DND-41 (cell line): ENCODE measurements around the gene PPP3R1.

Experiments used
- ATAC-seq: fragments of 200-7000 bp; cut with Tn5 transposase; 3 replicates; pipeline ENCODE4 v1.9.1; 2021; ENCODE audit warnings: low read depth; ENCODE audit not compliant: insufficient read depth
- DNase-seq: peaks from one replicate; pipeline ENCODE4 v3.0.0-alpha.2; 2020
- H2AFZ ChIP-seq: 2 replicates; pipeline ENCODE4 v1.6.0; 2012; ENCODE audit warnings: low read depth, low read length
- H3K27ac ChIP-seq: 2 replicates; pipeline ENCODE4 v1.5.1; 2012; ENCODE audit warnings: low read length, inconsistent platforms
- H3K27me3 ChIP-seq: fragments of 200-600 bp; sonication (generic); 2 replicates; pipeline ENCODE4 v1.6.0; 2012; ENCODE audit warnings: low read length, mild to moderate bottlenecking, inconsistent platforms; ENCODE audit not compliant: insufficient read depth, poor library complexity
- H3K36me3 ChIP-seq: 2 replicates; pipeline ENCODE4 v1.5.1; 2012; ENCODE audit warnings: low read length, inconsistent platforms; ENCODE audit not compliant: insufficient read depth
- H3K4me1 ChIP-seq: 2 replicates; pipeline ENCODE4 v1.5.1; 2012; ENCODE audit warnings: mild to moderate bottlenecking, low read length; ENCODE audit not compliant: insufficient read depth
- H3K4me2 ChIP-seq: 2 replicates; pipeline ENCODE4 v1.6.0; 2012; ENCODE audit warnings: mild to moderate bottlenecking, moderate library complexity, low read length, inconsistent platforms; ENCODE audit not compliant: insufficient read depth
- H3K4me3 ChIP-seq, 2 experiments: fragments of 200-600 bp in 1 of 2; shearing (Covaris generic) in 1 of 2; 2 replicates each; pipeline ENCODE4 v1.5.1; 2012 to 2016; ENCODE audit warnings: inconsistent platforms in 2 of 2, low read length in 2 of 2, mild to moderate bottlenecking in 2 of 2, low read depth in 1 of 2, moderate library complexity in 1 of 2
- H3K79me2 ChIP-seq: 2 replicates; pipeline ENCODE4 v1.6.0; 2012; ENCODE audit warnings: low read length, inconsistent platforms; ENCODE audit not compliant: insufficient read depth
- H3K9ac ChIP-seq: 2 replicates; pipeline ENCODE4 v1.6.0; 2012; ENCODE audit warnings: low read depth, mild to moderate bottlenecking, inconsistent platforms, low read length, moderate library complexity
- H3K9me3 ChIP-seq: 2 replicates; pipeline ENCODE4 v1.5.1; 2012; ENCODE audit warnings: low read length, moderate library complexity, mild to moderate bottlenecking, inconsistent platforms; ENCODE audit not compliant: insufficient read depth, severe bottlenecking
- H4K20me1 ChIP-seq: 2 replicates; pipeline ENCODE4 v1.6.0; 2012; ENCODE audit warnings: low read length; ENCODE audit not compliant: insufficient read depth
- CTCF ChIP-seq: IDR thresholded peaks from 2 replicates; pipeline ENCODE4 v1.5.1; 2012; ENCODE audit warnings: borderline replicate concordance, low read length, moderate library complexity, mild to moderate bottlenecking; ENCODE audit not compliant: poor library complexity, severe bottlenecking; ENCODE audit errors: extremely low read depth
- EZH2 ChIP-seq: IDR thresholded peaks from 3 replicates; pipeline ENCODE4 v1.6.1; 2012; ENCODE audit warnings: borderline replicate concordance, low read depth, mild to moderate bottlenecking, moderate library complexity, low read length, inconsistent platforms; ENCODE audit not compliant: severe bottlenecking

The PPP3R1 gene

GRCh38 chr2:68195096-68195495 is 57.2 kb downstream of the PPP3R1 start:
- H3K79me2 ChIP-seq, result peaks cover 99% of the 10 kb centered on the region
- ATAC-seq (no peak), DNase-seq (no peak)
- no peaks in the 10 kb centered on the region for H3K36me3 ChIP-seq
- peaks cover 30% of the 10 kb centered on the region for H4K20me1 ChIP-seq
- no peaks in the 10 kb centered on the region for H3K4me1 ChIP-seq
- no peak overlapping the region for H2AFZ ChIP-seq
- no peak overlapping the region for H3K4me2 ChIP-seq
- no peak overlapping the region for H3K9ac ChIP-seq
- no peaks in the 10 kb centered on the region for H3K9me3 ChIP-seq
- no peak for TF ChIP-seq CTCF
- no peak for TF ChIP-seq EZH2
- no peak overlapping the region for H3K4me3 ChIP-seq
- no peak overlapping the region for H3K27ac ChIP-seq
- no peaks in the 10 kb centered on the region for H3K27me3 ChIP-seq

DNA sequence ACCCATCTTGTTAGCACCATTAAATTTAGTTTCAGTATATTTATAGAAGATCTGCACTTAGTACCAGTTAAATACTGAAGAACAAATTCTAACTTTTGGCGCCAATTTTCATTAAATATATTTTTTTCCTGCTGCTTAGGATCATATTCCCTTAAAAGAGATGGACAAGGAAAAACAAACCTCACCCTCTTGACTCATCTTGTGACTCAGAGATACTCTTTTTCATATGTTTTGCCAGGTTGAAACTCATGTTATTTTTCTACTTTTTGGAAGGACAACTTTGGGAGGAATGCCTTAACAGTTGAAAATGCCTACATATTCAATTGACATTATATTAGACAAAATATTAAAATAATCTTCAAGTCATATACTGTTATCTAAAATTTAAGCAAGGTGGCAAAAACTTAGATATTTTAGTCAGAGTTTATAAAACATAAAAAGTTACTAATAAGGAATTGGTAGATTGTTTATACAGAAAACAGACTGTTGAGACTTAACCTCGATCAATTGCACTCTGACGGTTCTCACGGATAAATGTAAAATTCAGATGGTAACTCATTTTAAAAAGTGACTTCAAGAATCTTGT is 58.5 kb downstream of the PPP3R1 start:
- no peak for TF ChIP-seq CTCF
- no peak for TF ChIP-seq EZH2
- no peaks in the 10 kb centered on the region for H3K9me3 ChIP-seq
- no peaks in the 10 kb centered on the region for H3K27me3 ChIP-seq
- H3K9ac ChIP-seq, result no peak overlapping the region
- peaks cover 99% of the 10 kb centered on the region for H3K79me2 ChIP-seq
- H3K36me3 ChIP-seq, result no peaks in the 10 kb centered on the region; the same call in 1 of the 2 replicates
- peaks cover 30% of the 10 kb centered on the region for H4K20me1 ChIP-seq
- H3K4me3 ChIP-seq, result no peak overlapping the region
- no peak overlapping the region for H3K4me2 ChIP-seq
- H3K27ac ChIP-seq, result no peak overlapping the region
- no peak for ATAC-seq
- DNase-seq, result no peak
- no peak overlapping the region for H2AFZ ChIP-seq
- no peaks in the 10 kb centered on the region for H3K4me1 ChIP-seq

DNA sequence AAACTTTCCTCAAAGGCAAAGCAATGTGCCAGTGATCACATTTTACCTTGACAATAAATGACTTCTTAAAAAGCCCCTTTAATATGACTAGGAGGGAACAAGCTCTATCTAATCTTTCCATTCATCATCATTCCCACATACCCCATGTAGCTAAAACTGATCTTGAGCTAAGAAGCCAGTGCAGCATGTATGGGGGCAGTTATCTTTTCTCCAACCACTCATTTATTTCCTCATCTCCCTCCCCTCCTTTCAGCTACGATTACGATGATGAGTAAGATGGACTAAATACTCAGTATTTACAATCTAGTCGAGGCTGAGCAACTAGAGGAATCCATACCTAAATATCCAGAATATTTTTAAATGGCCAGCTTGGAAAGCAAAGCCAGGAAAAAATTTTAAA is 59.2 kb downstream of the PPP3R1 start:
- H3K27me3 ChIP-seq, result no peaks in the 10 kb centered on the region
- no peak overlapping the region for H2AFZ ChIP-seq
- H3K9ac ChIP-seq, result no peak overlapping the region
- no peak for ATAC-seq
- TF ChIP-seq EZH2 (no peak), CTCF (no peak)
- H4K20me1 ChIP-seq, result peaks cover 30% of the 10 kb centered on the region
- H3K4me1 ChIP-seq, result no peaks in the 10 kb centered on the region
- H3K4me2 ChIP-seq, result no peak overlapping the region
- H3K4me3 ChIP-seq, result no peak overlapping the region
- no peaks in the 10 kb centered on the region; the same call in 1 of the 2 replicates for H3K36me3 ChIP-seq
- no peaks in the 10 kb centered on the region for H3K9me3 ChIP-seq
- no peak overlapping the region for H3K27ac ChIP-seq
- peaks cover 99% of the 10 kb centered on the region for H3K79me2 ChIP-seq
- DNase-seq, result no peak
